Nephron progenitor cell (in vitro differentiated cells): ENCODE results near the gene ZFY.

ENCODE experiments used
- DNase-seq: peaks from one replicate; pipeline ENCODE4 v3.0.0; 2021
- H3K27ac Mint-ChIP-seq: 2 replicates; pipeline ENCODE4 v1.8.0; 2021; ENCODE audit warnings: mild to moderate bottlenecking, moderate library complexity, mixed read lengths
- H3K27me3 Mint-ChIP-seq: 2 replicates; pipeline ENCODE4 v1.8.0; 2021; ENCODE audit warnings: mild to moderate bottlenecking, low read depth, mixed read lengths; ENCODE audit not compliant: poor library complexity
- H3K36me3 Mint-ChIP-seq: 2 replicates; pipeline ENCODE4 v1.8.0; 2021; ENCODE audit warnings: low read depth, mixed read lengths
- H3K4me1 Mint-ChIP-seq: 2 replicates; pipeline ENCODE4 v1.8.0; 2021; ENCODE audit warnings: mixed read lengths
- H3K4me3 Mint-ChIP-seq: 2 replicates; pipeline ENCODE4 v1.8.0; 2021; ENCODE audit warnings: mild to moderate bottlenecking, moderate library complexity, mixed read lengths
- H3K9me3 Mint-ChIP-seq: 2 replicates; pipeline ENCODE4 v1.8.0; 2021; ENCODE audit warnings: mild to moderate bottlenecking, moderate library complexity, mixed read lengths
- CTCF ChIP-seq: fragments of 200-600 bp; sonication (generic); IDR thresholded peaks from 2 replicates; pipeline ENCODE4 v1.5.0; 2021; ENCODE audit warnings: antibody characterized with exemption

ZFY gene

GRCh38 chrY:2907356-2907755 is 27.8 kb upstream of the ZFY start:
- Mint-ChIP-seq H3K27ac (no peak overlapping the region), H3K9me3 (no peaks in the 10 kb centered on the region), H3K27me3 (no peaks in the 10 kb centered on the region), H3K4me3 (no peak overlapping the region), H3K4me1 (no peaks in the 10 kb centered on the region), H3K36me3 (no peaks in the 10 kb centered on the region)
- no peak for TF ChIP-seq CTCF
- no peak for DNase-seq

- Mint-ChIP-seq H3K27me3 (no peaks in the 10 kb centered on the region), H3K27ac (no peak overlapping the region), H3K36me3 (no peaks in the 10 kb centered on the region), H3K4me3 (no peak overlapping the region), H3K4me1 (no peaks in the 10 kb centered on the region), H3K9me3 (no peaks in the 10 kb centered on the region)
- no peak for DNase-seq
- no peak for TF ChIP-seq CTCF
Observed at GRCh38 chrY:2913066-2913815, 21.9 kb upstream of the ZFY start.

- Mint-ChIP-seq H3K9me3 (no peaks in the 10 kb centered on the region), H3K36me3 (no peaks in the 10 kb centered on the region), H3K4me1 (no peaks in the 10 kb centered on the region), H3K4me3 (no peak overlapping the region), H3K27ac (no peak overlapping the region), H3K27me3 (no peaks in the 10 kb centered on the region)
- DNase-seq: no peak
- TF ChIP-seq CTCF: no peak
Observed at GRCh38 chrY:2934078-2934477, 1.1 kb upstream of the ZFY start.

- Mint-ChIP-seq H3K4me3 (no peak overlapping the region), H3K36me3 (no peaks in the 10 kb centered on the region), H3K27ac (no peak overlapping the region), H3K9me3 (no peaks in the 10 kb centered on the region), H3K4me1 (no peaks in the 10 kb centered on the region), H3K27me3 (no peaks in the 10 kb centered on the region)
- DNase-seq: no peak
- TF ChIP-seq CTCF: no peak
Observed at GRCh38 chrY:2935716-2936435, 695 bp downstream of the ZFY start.

- Mint-ChIP-seq H3K9me3 (no peaks in the 10 kb centered on the region), H3K36me3 (no peaks in the 10 kb centered on the region), H3K4me3 (no peak overlapping the region), H3K27ac (no peak overlapping the region), H3K27me3 (no peaks in the 10 kb centered on the region), H3K4me1 (no peaks in the 10 kb centered on the region)
- DNase-seq: no peak
- TF ChIP-seq CTCF: no peak
Observed at GRCh38 chrY:2936436-2936750, 1.2 kb downstream of the ZFY start.

- Mint-ChIP-seq H3K4me3 (no peak overlapping the region), H3K4me1 (no peaks in the 10 kb centered on the region), H3K9me3 (no peaks in the 10 kb centered on the region), H3K27me3 (no peaks in the 10 kb centered on the region), H3K36me3 (no peaks in the 10 kb centered on the region), H3K27ac (no peak overlapping the region)
- no peak for TF ChIP-seq CTCF
- no peak for DNase-seq
Observed at GRCh38 chrY:2937149-2937548, 2.0 kb downstream of the ZFY start.
